Measurements from ENCODE around the gene GALNT12.

DNA sequence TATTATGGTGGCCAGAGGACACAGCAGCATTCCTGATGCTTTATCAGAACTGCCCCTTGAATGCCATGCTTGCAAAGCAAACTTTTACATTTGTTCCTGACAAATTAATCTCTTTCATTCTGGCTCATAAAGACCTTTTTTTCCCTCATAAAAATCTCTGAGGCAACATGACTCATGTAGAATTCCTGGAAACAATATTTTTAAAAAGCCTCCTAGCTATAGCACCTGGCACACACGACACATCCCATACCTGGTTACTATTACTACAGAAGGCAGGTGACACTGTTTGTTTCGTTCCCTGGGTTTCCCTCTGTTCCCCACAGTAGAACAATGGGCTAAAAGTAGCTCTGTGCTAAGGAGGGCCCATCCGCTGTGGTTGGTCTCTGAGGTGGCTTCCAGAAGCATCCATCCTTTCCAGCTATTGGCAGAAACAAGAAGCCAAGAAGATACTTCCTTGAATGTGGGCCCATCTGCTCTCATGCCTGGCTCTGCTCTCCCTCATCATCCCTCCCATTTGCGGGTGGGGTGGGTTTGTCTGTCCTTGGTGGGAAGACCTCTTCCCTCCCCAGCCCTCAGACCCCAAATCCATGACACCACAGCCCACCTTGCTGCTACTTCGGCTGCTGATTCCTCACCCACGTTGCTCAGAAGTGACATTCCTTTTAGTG lies 59.1 kb downstream of the GALNT12 start:
- TF ChIP-seq CTCF (conservative IDR thresholded peaks at IDR 0.05; ENCODE audit: low read depth, low read length): no peak
- TF ChIP-seq EZH2phosphoT487 (IDR thresholded peaks at IDR 0.05; ENCODE audit: borderline replicate concordance, low read length): no peak
